Gastroesophageal sphincter (tissue), 4 donors: Measurements from ENCODE around the gene CNKSR3. TPM values are rescaled to one million over a fixed set of nuclear protein-coding genes. Genes with fewer than 3 reads are reported as not detected.
A peak's percentile ranks its signal among the peaks of the same experiment; 100 is the strongest.

ENCODE experiments used
- ATAC-seq: fragments of 150-250 bp; one replicate; pipeline ENCODE4 v1.9.1; 2016; ENCODE audit warnings: mild to moderate bottlenecking, moderate library complexity
- H3K27ac ChIP-seq, 4 donors: fragments of 200-600 bp; sonication (generic) in 3 of 4; 1 replicate in 3 of 4; 2 replicates in 1 of 4; pipeline ENCODE4 v1.5.1; 2016 to 2019
- H3K27me3 ChIP-seq: fragments of 200-600 bp; sonication (generic); one replicate; pipeline ENCODE4 v1.5.1; 2019
- H3K36me3 ChIP-seq, 2 donors: fragments of 200-600 bp; sonication (generic); one replicate each; pipeline ENCODE4 v1.5.1; 2019; ENCODE audit warnings: control low read depth in 1 of 2
- H3K4me1 ChIP-seq, 3 donors: fragments of 200-600 bp; sonication (generic); 1 replicate in 2 of 3; 2 replicates in 1 of 3; pipeline ENCODE4 v1.5.1; 2016 to 2019; ENCODE audit warnings: control low read depth in 2 of 3
- H3K4me3 ChIP-seq, 2 donors: fragments of 200-600 bp; sonication (generic); one replicate each; pipeline ENCODE4 v1.5.1; 2019; ENCODE audit warnings: mild to moderate bottlenecking in 1 of 2, moderate library complexity in 1 of 2
- H3K9me3 ChIP-seq, 3 donors: fragments of 200-600 bp; sonication (generic); one replicate each; pipeline ENCODE4 v1.5.1; 2017 to 2019; ENCODE audit warnings: control low read depth in 2 of 3
- CTCF ChIP-seq, 4 experiments: fragments of 200-600 bp in 2 of 4; fragments of 450-650 bp in 2 of 4; sonication (generic) in 1 of 4; IDR thresholded peaks; one replicate each; pipeline ENCODE4 v1.5.1; 2017 to 2019; ENCODE audit warnings: antibody characterized with exemption in 4 of 4, mild to moderate bottlenecking in 2 of 4, moderate library complexity in 2 of 4
- EP300 ChIP-seq: sonication (generic); formaldehyde crosslinking; IDR thresholded peaks from one replicate; pipeline ENCODE4 v1.6.1; 2017; ENCODE audit warnings: antibody characterized with exemption, mild to moderate bottlenecking
- POLR2A ChIP-seq, 2 donors: fragments of 450-650 bp; IDR thresholded peaks; one replicate each; pipeline ENCODE4 v1.6.1; 2017; ENCODE audit warnings: antibody characterized with exemption in 2 of 2, mild to moderate bottlenecking in 2 of 2, moderate library complexity in 1 of 2
- POLR2AphosphoS5 ChIP-seq: sonication (generic); formaldehyde crosslinking; IDR thresholded peaks from one replicate; pipeline ENCODE4 v1.6.1; 2017; ENCODE audit warnings: antibody characterized with exemption
- WGBS, 2 donors: methylation state at CpG; one replicate each; pipeline ENCODE4 v1.1.5; 2018; ENCODE audit warnings: low coverage in 1 of 2; 5-methylcytosine and 5-hydroxymethylcytosine counted together
- total RNA-seq, 4 donors: library from RNA; depleted of rRNA; stranded (reverse); fragments of >200 nt; gene quantifications; one replicate each; pipeline ENCODE4 v1.1.0, GENCODE V29; 2016

Gene CNKSR3
- total RNA-seq, result 10 to 100 TPM; 12.9 to 28.9 (median 16.0) TPM

- H3K4me1 ChIP-seq, result peaks cover 0 to 48% (median 9%) of the 10 kb centered on the region in 3 donors
- peak within 1 kb of the TSS; percentile 66 to 98 (median 96) for H3K27ac ChIP-seq
- WGBS, 2 donors, result 0 to 1% methylated on average over 9 to 11 of the region's 86 CpGs
- no peaks in the 10 kb centered on the region for H3K36me3 ChIP-seq
- TF ChIP-seq CTCF (IDR thresholded peaks at IDR 0.05) (peak in 2 of 4 experiments; percentile 28 to 48), POLR2AphosphoS5 (peak; percentile 52), EP300 (no peak), POLR2A (IDR thresholded peaks at IDR 0.05) (peak; percentile 50 to 59)
- no peaks in the 10 kb centered on the region for H3K27me3 ChIP-seq
- peak; percentile 89 for ATAC-seq
- H3K9me3 ChIP-seq, result no peaks in the 10 kb centered on the region
- peak within 1 kb of the TSS; percentile 55 to 85 for H3K4me3 ChIP-seq
These were observed at the start of gene CNKSR3 for GRCh38 chr6:154510144-154510905. Gene CNKSR3 (minus strand): TSS chr6:154510685. CDS start chr6:154510114, 571 bp downstream.

- TF ChIP-seq POLR2A (IDR thresholded peaks at IDR 0.05) (no peak), EP300 (no peak), POLR2AphosphoS5 (no peak), CTCF (IDR thresholded peaks at IDR 0.05) (no peak)
- no peaks in the 10 kb centered on the region for H3K9me3 ChIP-seq
- H3K4me1 ChIP-seq, result peaks cover 0 to 12% (median 0%) of the 10 kb centered on the region in 3 donors
- 36 to 62% methylated on average over 5 of the region's 5 CpGs for WGBS, 2 donors
- no peaks in the 10 kb centered on the region for H3K36me3 ChIP-seq
- no peak overlapping the region for H3K4me3 ChIP-seq
- ATAC-seq, result no peak
- no peaks in the 10 kb centered on the region for H3K27me3 ChIP-seq
- no peak overlapping the region for H3K27ac ChIP-seq
These were observed 48.5 kb upstream of the CNKSR3 start for GRCh38 chr6:154558984-154559383.

- H3K4me1 ChIP-seq, result peaks cover 0 to 12% (median 0%) of the 10 kb centered on the region in 3 donors
- WGBS, 2 donors, result 88 to 98% methylated on average over 6 of the region's 6 CpGs
These were observed 48.0 kb upstream of the CNKSR3 start for GRCh38 chr6:154558513-154558912.

GRCh38 chr6:154555073-154555677, 44.7 kb upstream of the CNKSR3 start:
- H3K4me1 ChIP-seq, result peaks cover 0 to 12% (median 0%) of the 10 kb centered on the region in 3 donors
- H3K36me3 ChIP-seq, result no peaks in the 10 kb centered on the region
- TF ChIP-seq CTCF (IDR thresholded peaks at IDR 0.05) (no peak), POLR2AphosphoS5 (no peak), POLR2A (IDR thresholded peaks at IDR 0.05) (no peak), EP300 (no peak)
- no peak overlapping the region for H3K4me3 ChIP-seq
- H3K9me3 ChIP-seq, result no peaks in the 10 kb centered on the region
- no peak for ATAC-seq
- peak overlapping the region in 1 of 4 donors; percentile 51 for H3K27ac ChIP-seq
- 35 to 47% methylated on average over 3 to 7 of the region's 7 CpGs for WGBS, 2 donors
- H3K27me3 ChIP-seq, result no peaks in the 10 kb centered on the region

More at GRCh38 chr6:154558513-154558912, 48.0 kb upstream of the CNKSR3 start:
- no peaks in the 10 kb centered on the region for H3K9me3 ChIP-seq
- H3K27ac ChIP-seq, result no peak overlapping the region
- no peak for TF ChIP-seq POLR2A (IDR thresholded peaks at IDR 0.05)
- no peak for TF ChIP-seq CTCF (IDR thresholded peaks at IDR 0.05)
- no peak for TF ChIP-seq EP300
- TF ChIP-seq POLR2AphosphoS5, result no peak
- H3K36me3 ChIP-seq, result no peaks in the 10 kb centered on the region
- ATAC-seq, result no peak
- H3K4me3 ChIP-seq, result no peak overlapping the region
- no peaks in the 10 kb centered on the region for H3K27me3 ChIP-seq
